GM19099 (cell line): ENCODE data around the gene SLC39A8.

Experiments
- POLR2A ChIP-seq: IDR thresholded peaks from 3 replicates; pipeline ENCODE4 v1.6.1; 2011; ENCODE audit warnings: low read depth; ENCODE audit not compliant: insufficient read length; ENCODE audit errors: extremely low read depth

The SLC39A8 gene

GRCh38 chr4:102318526-102318925 is 26.8 kb downstream of the SLC39A8 start:
- TF ChIP-seq POLR2A, result no peak

- no peak for TF ChIP-seq POLR2A
These were observed 27.2 kb downstream of the SLC39A8 start for GRCh38 chr4:102318105-102318504.

DNA sequence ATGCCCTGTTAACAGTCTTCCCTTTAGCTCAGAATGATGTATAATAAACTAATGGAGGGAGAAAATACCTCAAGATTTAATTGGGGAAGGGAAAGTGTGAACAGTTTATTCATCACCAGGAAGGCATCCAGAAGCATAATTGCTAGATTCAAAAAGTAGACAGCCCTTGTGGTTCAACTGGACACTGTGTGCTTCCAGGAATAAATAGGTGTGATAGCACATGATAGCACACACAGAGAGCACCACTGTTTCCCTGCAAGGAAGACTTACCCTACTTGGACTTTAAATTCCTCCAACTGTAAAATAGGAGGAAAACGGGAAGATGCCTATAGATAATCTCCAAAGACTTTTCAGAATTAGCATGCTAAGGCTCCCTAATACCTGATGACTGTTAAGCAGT is 27.8 kb downstream of the SLC39A8 start:
- no peak for TF ChIP-seq POLR2A

DNA sequence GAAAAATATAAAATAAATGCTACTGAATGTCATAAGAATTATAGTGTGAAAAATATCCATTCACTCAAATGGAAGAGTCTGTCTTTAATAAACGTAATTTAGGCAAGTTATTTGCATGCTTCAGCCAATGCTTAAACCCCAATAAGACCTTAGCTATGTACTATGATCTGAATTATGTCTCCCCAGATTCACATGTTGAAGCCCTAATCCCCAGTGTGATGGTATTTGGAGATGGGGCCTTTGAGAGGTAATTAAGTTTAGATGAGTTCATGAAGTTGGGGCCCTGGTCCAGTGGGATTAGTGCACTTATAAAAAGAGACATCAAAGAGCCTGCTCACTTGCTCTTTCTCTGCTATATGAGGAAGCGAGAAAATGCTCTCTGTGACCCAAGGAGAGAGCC is 28.7 kb downstream of the SLC39A8 start:
- no peak for TF ChIP-seq POLR2A

DNA sequence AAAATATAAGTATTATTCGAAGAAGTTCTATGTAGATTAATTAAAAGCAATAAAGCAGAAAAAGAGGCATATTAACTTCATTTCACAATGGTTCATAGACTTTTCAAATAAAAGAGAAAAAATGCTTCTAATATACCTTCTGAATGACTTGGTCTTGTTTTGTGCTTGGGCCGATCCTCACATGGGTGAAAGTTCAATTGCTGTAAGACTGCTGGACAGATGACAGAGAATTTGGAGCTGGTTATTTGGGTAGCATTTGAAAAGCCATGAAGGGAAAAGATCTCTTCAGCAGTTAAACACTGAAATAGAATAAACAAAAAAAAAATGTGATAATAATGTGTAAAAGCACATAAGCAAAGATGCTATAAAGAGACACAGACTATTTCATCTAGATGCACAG is 29.8 kb downstream of the SLC39A8 start:
- TF ChIP-seq POLR2A, result no peak

DNA sequence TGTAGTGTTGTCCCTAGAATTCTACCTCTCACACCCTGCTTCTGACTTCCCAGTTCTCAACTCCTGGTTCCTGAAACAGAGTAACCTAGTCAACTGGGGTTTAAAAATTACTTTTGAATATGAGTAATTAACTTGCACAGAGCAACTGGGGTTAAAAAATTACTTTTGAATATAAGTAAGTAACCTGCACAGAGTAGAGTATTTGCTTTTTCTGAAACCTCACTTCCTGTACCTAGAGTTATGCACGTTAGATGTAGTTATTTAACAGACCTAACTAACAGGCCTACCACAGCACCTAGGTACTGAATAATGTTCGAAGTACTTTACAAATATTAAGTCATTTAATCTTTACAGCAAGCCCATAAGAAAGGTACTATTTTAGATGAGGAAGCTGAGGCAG is 32.9 kb downstream of the SLC39A8 start:
- TF ChIP-seq POLR2A, result no peak

DNA sequence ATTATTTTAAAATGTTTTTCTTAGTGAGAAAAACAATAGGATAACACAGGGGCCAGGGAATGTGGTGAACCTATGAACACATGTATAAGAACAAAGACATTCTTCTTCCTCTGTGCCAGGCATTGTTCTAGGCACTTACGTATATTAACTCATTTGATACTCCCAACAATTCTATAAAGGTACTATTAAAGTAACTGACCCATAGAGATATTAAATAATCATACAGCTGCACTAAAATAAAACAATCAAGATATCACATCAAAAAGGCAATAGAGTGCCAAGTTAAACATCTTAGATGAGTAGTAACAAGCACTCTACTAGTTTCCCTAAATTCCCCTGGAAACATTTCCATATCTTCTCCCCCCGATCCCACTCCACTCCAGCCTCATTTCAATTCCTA is 33.4 kb downstream of the SLC39A8 start:
- TF ChIP-seq POLR2A, result no peak

DNA sequence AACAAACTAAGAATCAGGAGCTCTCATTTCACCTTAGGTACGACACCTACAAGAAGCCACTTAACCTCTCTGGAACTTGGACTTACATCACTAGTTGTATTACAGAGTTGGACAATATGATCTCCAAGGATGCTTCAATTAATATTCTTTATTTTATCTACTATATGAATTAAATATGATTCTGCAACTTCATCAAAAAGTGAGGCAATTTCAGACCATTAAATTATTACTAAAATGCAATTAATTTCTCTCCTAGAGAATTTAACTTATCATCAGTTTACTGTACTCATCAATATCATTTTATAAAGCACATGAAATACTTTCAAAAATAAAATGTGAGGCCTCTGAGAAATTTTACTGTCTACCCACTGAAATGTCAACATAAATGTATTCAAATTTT is 33.9 kb downstream of the SLC39A8 start:
- TF ChIP-seq POLR2A, result no peak

DNA sequence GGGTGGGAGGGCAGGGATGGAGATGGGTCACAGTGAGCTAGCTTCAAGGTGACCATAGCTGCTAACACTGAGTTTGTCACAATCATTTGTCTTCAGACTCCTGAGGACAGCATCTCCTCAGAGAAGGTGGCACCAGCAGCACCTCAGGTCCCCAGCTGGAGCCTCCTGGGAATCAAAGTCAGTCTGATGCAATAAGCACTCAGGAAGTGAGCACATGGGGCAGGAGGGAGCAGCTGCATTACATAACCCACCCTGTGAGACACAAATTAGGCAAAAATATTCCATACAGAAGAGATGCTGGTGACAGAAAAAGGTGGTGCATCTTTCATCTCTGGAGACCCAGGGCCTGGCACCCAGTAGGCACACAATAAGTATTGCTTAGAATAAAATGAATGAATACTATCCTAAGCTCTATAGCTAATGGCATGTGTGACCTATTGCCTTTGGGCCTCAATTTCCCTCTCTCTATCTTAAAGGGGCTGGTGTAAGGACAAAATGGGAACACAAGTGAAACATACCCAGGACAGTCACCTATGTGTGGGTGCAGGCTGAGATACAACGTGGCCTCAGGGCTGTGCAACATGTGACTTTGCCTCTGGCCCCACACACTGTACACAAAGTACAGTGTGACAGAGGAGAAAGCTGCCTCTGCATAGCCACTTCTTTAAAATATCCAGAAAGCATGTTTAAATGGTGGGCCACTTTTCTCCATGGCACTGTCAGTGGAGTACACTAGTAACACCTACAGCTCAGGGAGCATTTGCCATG is 37.1 kb downstream of the SLC39A8 start:
- TF ChIP-seq POLR2A, result no peak

- no peak for TF ChIP-seq POLR2A
These were observed 39.6 kb downstream of the SLC39A8 start for GRCh38 chr4:102305666-102306065.

GRCh38 chr4:102302762-102303161 is 42.5 kb downstream of the SLC39A8 start:
- TF ChIP-seq POLR2A, result no peak

GRCh38 chr4:102301167-102301566 is 44.1 kb downstream of the SLC39A8 start:
- TF ChIP-seq POLR2A, result no peak

- no peak for TF ChIP-seq POLR2A
These were observed 45.8 kb downstream of the SLC39A8 start for GRCh38 chr4:102299354-102300107.

- no peak for TF ChIP-seq POLR2A
These were observed 46.6 kb downstream of the SLC39A8 start for GRCh38 chr4:102298716-102299115.

- no peak for TF ChIP-seq POLR2A
These were observed 50.0 kb downstream of the SLC39A8 start for GRCh38 chr4:102295153-102295862.

GRCh38 chr4:102288497-102288896 is 56.8 kb downstream of the SLC39A8 start:
- TF ChIP-seq POLR2A, result no peak
